HCT116 (cell line): ENCODE measurements around the gene PDZRN4. TPM values are rescaled to one million over a fixed set of nuclear protein-coding genes. Genes with fewer than 3 reads are reported as not detected.

Source experiments
- ATAC-seq: fragments of 200-7000 bp; cut with Tn5 transposase; 2 replicates; pipeline ENCODE4 v1.9.1; 2020; ENCODE audit warnings: mild to moderate bottlenecking, moderate library complexity
- BruUV-seq: library from RNA; stranded (reverse); fragments of 400-500 nt; replicated peaks from 2 replicates; lab custom pipeline; 2021; lab: Mats Ljungman, UMichigan
- CTCF ChIA-PET: fragments of 300-600 bp; sonication (Branson Sonifier 250); formaldehyde crosslinking; loops from one replicate; lab custom pipeline; 2021; ENCODE audit warnings: antibody characterized with exemption; lab: Charles Lee
- POLR2A ChIA-PET: fragments of 300-600, 350-600 bp; sonication (Branson Sonifier 250); formaldehyde crosslinking; loops from one replicate; lab custom pipeline; 2021; ENCODE audit warnings: antibody characterized with exemption; lab: Charles Lee
- RAD21 ChIA-PET, 2 experiments: fragments of 300-600 bp; sonication (Branson Sonifier 250); formaldehyde crosslinking; loops; one replicate each; lab custom pipeline; 2023; ENCODE audit warnings: low total read pairs in 2 of 2; ENCODE audit not compliant: uncharacterized antibody in 2 of 2, unreplicated experiment in 2 of 2, low non-redundant PET in 1 of 2; lab: Charles Lee
- DNase-seq: peaks from one replicate; pipeline ENCODE4 v3.0.0-alpha.2; 2010; ENCODE audit warnings: low read depth, low spot score
- H2AFZ ChIP-seq: fragments of 200-600 bp; shearing (Covaris generic), sonication (generic); 2 replicates; pipeline ENCODE4 v1.6.1; 2017; ENCODE audit warnings: low read depth, mixed run types, mixed read lengths, antibody characterized with exemption, low read length; ENCODE audit not compliant: poor library complexity, severe bottlenecking
- H3K27ac ChIP-seq: 2 replicates; pipeline ENCODE4 v1.5.1; 2012; ENCODE audit warnings: low read depth, low read length
- H3K27me3 ChIP-seq: fragments of 200-600 bp; sonication (generic); 2 replicates; pipeline ENCODE4 v1.6.1; 2016; ENCODE audit warnings: mixed run types, low read length, mixed read lengths; ENCODE audit not compliant: insufficient read depth
- H3K36me3 ChIP-seq, 2 experiments: fragments of 200-500 bp in 1 of 2; fragments of 200-600 bp in 1 of 2; sonication (Bioruptor generic) in 1 of 2; sonication (generic) in 1 of 2; 2 replicates each; pipeline versions ENCODE4 v1.5.1 to v1.6.1; 2014 to 2016; ENCODE audit warnings: low read length in 2 of 2, inconsistent platforms in 1 of 2, mixed read lengths in 1 of 2, mixed run types in 1 of 2; ENCODE audit not compliant: insufficient read depth in 2 of 2, control insufficient read depth in 1 of 2
- H3K4me1 ChIP-seq, 2 experiments: fragments of 200-600 bp in 1 of 2; sonication (generic) in 1 of 2; 2 replicates each; pipeline versions ENCODE4 v1.5.1 to v1.6.1; 2012 to 2017; ENCODE audit warnings: low read length in 2 of 2, inconsistent platforms in 1 of 2, mild to moderate bottlenecking in 1 of 2, mixed read lengths in 1 of 2, mixed run types in 1 of 2, moderate library complexity in 1 of 2; ENCODE audit not compliant: insufficient read depth in 2 of 2, control insufficient read depth in 1 of 2
- H3K4me2 ChIP-seq: fragments of 200-600 bp; sonication (generic); 2 replicates; pipeline ENCODE4 v1.6.1; 2017; ENCODE audit warnings: mixed run types, low read length, mixed read lengths
- H3K4me3 ChIP-seq, 2 experiments: fragments of 200-600 bp in 1 of 2; sonication (generic) in 1 of 2; replicated peaks in 1 of 2; 2 replicates each; pipeline ENCODE4 v1.5.1; 2011 to 2016; ENCODE audit warnings: low read length in 2 of 2, control low read depth in 1 of 2, low read depth in 1 of 2, mild to moderate bottlenecking in 1 of 2, mixed read lengths in 1 of 2, mixed run types in 1 of 2
- H3K79me2 ChIP-seq: fragments of 200-600 bp; sonication (generic); 2 replicates; pipeline ENCODE4 v1.6.1; 2017; ENCODE audit warnings: mild to moderate bottlenecking, mixed run types, low read length, moderate library complexity, mixed read lengths; ENCODE audit not compliant: insufficient read depth
- H3K9ac ChIP-seq: fragments of 200-600 bp; sonication (generic); 2 replicates; pipeline ENCODE4 v1.6.1; 2016; ENCODE audit warnings: low read length, mixed read lengths
- H3K9me2 ChIP-seq: fragments of 200-600 bp; sonication (generic), shearing (Covaris generic); 2 replicates; pipeline ENCODE4 v1.6.1; 2017; ENCODE audit warnings: mixed run types, mild to moderate bottlenecking, moderate library complexity; ENCODE audit not compliant: insufficient read depth
- H3K9me3 ChIP-seq, 2 experiments: fragments of 200-500 bp in 1 of 2; fragments of 200-600 bp in 1 of 2; sonication (Bioruptor generic) in 1 of 2; sonication (generic) in 1 of 2; 2 replicates each; pipeline ENCODE4 v1.6.1; 2014 to 2017; ENCODE audit warnings: low read length in 2 of 2, mixed read lengths in 2 of 2, inconsistent platforms in 1 of 2, low read depth in 1 of 2, mild to moderate bottlenecking in 1 of 2, mixed run types in 1 of 2, moderate library complexity in 1 of 2; ENCODE audit not compliant: control insufficient read depth in 1 of 2, insufficient read depth in 1 of 2
- H4K20me1 ChIP-seq: fragments of 200-600 bp; sonication (generic), shearing (Covaris generic); 2 replicates; pipeline ENCODE4 v1.6.1; 2017; ENCODE audit warnings: mixed run types, mild to moderate bottlenecking, moderate library complexity; ENCODE audit not compliant: insufficient read depth
- CBX3 ChIP-seq: IDR thresholded peaks from 2 replicates; pipeline ENCODE4 v1.6.1; 2012; ENCODE audit warnings: low read depth
- CEBPB ChIP-seq: IDR thresholded peaks from 2 replicates; pipeline ENCODE4 v1.6.1; 2012; ENCODE audit warnings: low read depth
- EGR1 ChIP-seq: IDR thresholded peaks from 2 replicates; pipeline ENCODE4 v1.6.1; 2012; ENCODE audit warnings: low read depth
- ELF1 ChIP-seq: IDR thresholded peaks from 2 replicates; pipeline ENCODE4 v1.6.1; 2012; ENCODE audit warnings: low read depth, borderline replicate concordance
- EZH2 ChIP-seq: fragments of 200-600 bp; sonication (generic); IDR thresholded peaks from 2 replicates; pipeline ENCODE4 v1.6.1; 2017; ENCODE audit warnings: antibody characterized with exemption, mixed run types
- JUND ChIP-seq: IDR thresholded peaks from 2 replicates; pipeline ENCODE4 v1.6.1; 2012
- MAX ChIP-seq: IDR thresholded peaks from 2 replicates; pipeline ENCODE4 v1.6.1; 2012
- POLR2A ChIP-seq: IDR thresholded peaks from 2 replicates; pipeline ENCODE4 v1.7.0; 2011; ENCODE audit warnings: borderline replicate concordance; ENCODE audit not compliant: insufficient read depth, insufficient read length; ENCODE audit errors: extremely low read depth
- POLR2AphosphoS5 ChIP-seq: IDR thresholded peaks from 2 replicates; pipeline ENCODE4 v1.6.1; 2011; ENCODE audit warnings: mild to moderate bottlenecking, low read depth, low read length, moderate library complexity
- RAD21 ChIP-seq: IDR thresholded peaks from 2 replicates; pipeline ENCODE4 v1.6.1; 2012; ENCODE audit warnings: low read depth, mild to moderate bottlenecking
- SIN3A ChIP-seq: IDR thresholded peaks from 2 replicates; pipeline ENCODE4 v1.6.1; 2012; ENCODE audit warnings: low read depth
- SRF ChIP-seq: IDR thresholded peaks from 2 replicates; pipeline ENCODE4 v1.6.1; 2012; ENCODE audit warnings: low read depth
- YY1 ChIP-seq: IDR thresholded peaks from 2 replicates; pipeline ENCODE4 v1.6.1; 2011; ENCODE audit warnings: low read length, low read depth, moderate library complexity, mild to moderate bottlenecking; ENCODE audit not compliant: insufficient replicate concordance; ENCODE audit errors: extremely low read depth
- ZBTB33 ChIP-seq: IDR thresholded peaks from 2 replicates; pipeline ENCODE4 v1.6.1; 2011; ENCODE audit warnings: mild to moderate bottlenecking, low read length, moderate library complexity; ENCODE audit not compliant: insufficient replicate concordance; ENCODE audit errors: extremely low read depth
- ZNF274 ChIP-seq: fragments of 200-500 bp; sonication (Bioruptor generic); IDR thresholded peaks from 2 replicates; pipeline ENCODE4 v1.6.1; 2014; ENCODE audit warnings: mild to moderate bottlenecking, low read depth, low read length, inconsistent platforms
- intact Hi-C: fragments of 100-400 bp; cut with micrococcal nuclease; formaldehyde crosslinking; loops from 2 replicates; pipeline ENCODE4 v1.10.0; 2022
- total RNA-seq: library from RNA; stranded (reverse); gene quantifications from one replicate; pipeline ENCODE4 v1.2.1, GENCODE V29; 2021; ENCODE audit not compliant: unreplicated experiment
- TF ChIP-seq, protein P1 (sequence below), 3 experiments: fragments of 200-600 bp in 1 of 3; sonication (generic) in 1 of 3; IDR thresholded peaks in 2 of 3; conservative IDR thresholded peaks in 1 of 3; 2 replicates each; pipeline ENCODE4 v1.5.1; 2012 to 2017; ENCODE audit warnings: low read depth in 2 of 3, low read length in 2 of 3, antibody characterized with exemption in 1 of 3, borderline replicate concordance in 1 of 3, control low read depth in 1 of 3, mild to moderate bottlenecking in 1 of 3, mixed read lengths in 1 of 3, mixed run types in 1 of 3, moderate library complexity in 1 of 3; ENCODE audit not compliant: insufficient read depth in 1 of 3
- TF ChIP-seq, protein P2 (sequence below): IDR thresholded peaks from 2 replicates; pipeline ENCODE4 v1.6.1; 2012
- TF ChIP-seq, protein P3 (sequence below): IDR thresholded peaks from 2 replicates; pipeline ENCODE4 v1.6.1; 2012; ENCODE audit warnings: low read depth

Gene PDZRN4
- total RNA-seq, 1 experiment from 2014 or later, result not detected

DNA sequence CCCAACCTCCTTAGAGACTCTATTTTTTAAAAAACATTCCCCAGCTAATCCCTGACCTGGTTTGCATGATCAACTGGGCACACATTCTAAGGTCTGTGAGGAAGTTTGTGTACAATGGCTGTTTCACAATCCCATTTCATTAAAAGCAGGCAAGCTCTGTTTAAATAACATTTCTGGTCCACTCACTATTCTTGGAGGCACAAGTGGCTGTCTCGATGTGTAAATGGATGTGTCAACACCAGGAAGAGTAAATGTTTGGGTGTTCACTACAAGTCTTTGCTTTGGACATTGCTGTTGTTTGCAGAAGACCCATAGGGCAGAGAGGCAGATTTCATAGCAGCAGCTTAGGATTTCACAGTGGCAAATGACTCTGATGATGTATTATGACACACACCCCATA lies 98.3 kb downstream of the PDZRN4 start:
- Histone ChIP-seq H3K4me3 (no peak overlapping the region), H3K4me2 (no peak overlapping the region), H3K9me3 (no peaks in the 10 kb centered on the region), H3K4me1 (no peaks in the 10 kb centered on the region), H2AFZ (no peak overlapping the region), H3K9me2 (no peaks in the 10 kb centered on the region), H3K79me2 (no peaks in the 10 kb centered on the region), H3K36me3 (no peaks in the 10 kb centered on the region), H3K27ac (no peak overlapping the region), H3K27me3 (no peaks in the 10 kb centered on the region), H3K9ac (no peak overlapping the region), H4K20me1 (no peaks in the 10 kb centered on the region)
- DNase-seq (no peak), ATAC-seq (no peak)
- intact Hi-C loops, result no loop called here
- TF ChIP-seq RAD21, result no peak
- TF ChIP-seq CBX3, result no peak
- no peak for TF ChIP-seq YY1
- TF ChIP-seq ZNF274, result no peak
- TF ChIP-seq, protein P1, sequence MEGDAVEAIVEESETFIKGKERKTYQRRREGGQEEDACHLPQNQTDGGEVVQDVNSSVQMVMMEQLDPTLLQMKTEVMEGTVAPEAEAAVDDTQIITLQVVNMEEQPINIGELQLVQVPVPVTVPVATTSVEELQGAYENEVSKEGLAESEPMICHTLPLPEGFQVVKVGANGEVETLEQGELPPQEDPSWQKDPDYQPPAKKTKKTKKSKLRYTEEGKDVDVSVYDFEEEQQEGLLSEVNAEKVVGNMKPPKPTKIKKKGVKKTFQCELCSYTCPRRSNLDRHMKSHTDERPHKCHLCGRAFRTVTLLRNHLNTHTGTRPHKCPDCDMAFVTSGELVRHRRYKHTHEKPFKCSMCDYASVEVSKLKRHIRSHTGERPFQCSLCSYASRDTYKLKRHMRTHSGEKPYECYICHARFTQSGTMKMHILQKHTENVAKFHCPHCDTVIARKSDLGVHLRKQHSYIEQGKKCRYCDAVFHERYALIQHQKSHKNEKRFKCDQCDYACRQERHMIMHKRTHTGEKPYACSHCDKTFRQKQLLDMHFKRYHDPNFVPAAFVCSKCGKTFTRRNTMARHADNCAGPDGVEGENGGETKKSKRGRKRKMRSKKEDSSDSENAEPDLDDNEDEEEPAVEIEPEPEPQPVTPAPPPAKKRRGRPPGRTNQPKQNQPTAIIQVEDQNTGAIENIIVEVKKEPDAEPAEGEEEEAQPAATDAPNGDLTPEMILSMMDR (IDR thresholded peaks at IDR 0.05 in 2 of 3, conservative IDR thresholded peaks at IDR 0.05 in 1 of 3; ENCODE audit: borderline replicate concordance in 1 of 3, insufficient read depth in 1 of 3, low read depth in 2 of 3, low read length in 2 of 3), result no peak
- TF ChIP-seq, protein P2, sequence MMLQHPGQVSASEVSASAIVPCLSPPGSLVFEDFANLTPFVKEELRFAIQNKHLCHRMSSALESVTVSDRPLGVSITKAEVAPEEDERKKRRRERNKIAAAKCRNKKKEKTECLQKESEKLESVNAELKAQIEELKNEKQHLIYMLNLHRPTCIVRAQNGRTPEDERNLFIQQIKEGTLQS, result no peak
- TF ChIP-seq POLR2AphosphoS5, result no peak
- no peak for TF ChIP-seq EZH2
- TF ChIP-seq, protein P3, sequence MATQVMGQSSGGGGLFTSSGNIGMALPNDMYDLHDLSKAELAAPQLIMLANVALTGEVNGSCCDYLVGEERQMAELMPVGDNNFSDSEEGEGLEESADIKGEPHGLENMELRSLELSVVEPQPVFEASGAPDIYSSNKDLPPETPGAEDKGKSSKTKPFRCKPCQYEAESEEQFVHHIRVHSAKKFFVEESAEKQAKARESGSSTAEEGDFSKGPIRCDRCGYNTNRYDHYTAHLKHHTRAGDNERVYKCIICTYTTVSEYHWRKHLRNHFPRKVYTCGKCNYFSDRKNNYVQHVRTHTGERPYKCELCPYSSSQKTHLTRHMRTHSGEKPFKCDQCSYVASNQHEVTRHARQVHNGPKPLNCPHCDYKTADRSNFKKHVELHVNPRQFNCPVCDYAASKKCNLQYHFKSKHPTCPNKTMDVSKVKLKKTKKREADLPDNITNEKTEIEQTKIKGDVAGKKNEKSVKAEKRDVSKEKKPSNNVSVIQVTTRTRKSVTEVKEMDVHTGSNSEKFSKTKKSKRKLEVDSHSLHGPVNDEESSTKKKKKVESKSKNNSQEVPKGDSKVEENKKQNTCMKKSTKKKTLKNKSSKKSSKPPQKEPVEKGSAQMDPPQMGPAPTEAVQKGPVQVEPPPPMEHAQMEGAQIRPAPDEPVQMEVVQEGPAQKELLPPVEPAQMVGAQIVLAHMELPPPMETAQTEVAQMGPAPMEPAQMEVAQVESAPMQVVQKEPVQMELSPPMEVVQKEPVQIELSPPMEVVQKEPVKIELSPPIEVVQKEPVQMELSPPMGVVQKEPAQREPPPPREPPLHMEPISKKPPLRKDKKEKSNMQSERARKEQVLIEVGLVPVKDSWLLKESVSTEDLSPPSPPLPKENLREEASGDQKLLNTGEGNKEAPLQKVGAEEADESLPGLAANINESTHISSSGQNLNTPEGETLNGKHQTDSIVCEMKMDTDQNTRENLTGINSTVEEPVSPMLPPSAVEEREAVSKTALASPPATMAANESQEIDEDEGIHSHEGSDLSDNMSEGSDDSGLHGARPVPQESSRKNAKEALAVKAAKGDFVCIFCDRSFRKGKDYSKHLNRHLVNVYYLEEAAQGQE, result no peak
- no peak for TF ChIP-seq CEBPB
- no peak for TF ChIP-seq MAX
- TF ChIP-seq SIN3A, result no peak
- TF ChIP-seq SRF, result no peak
- no peak for TF ChIP-seq JUND
- TF ChIP-seq ELF1, result no peak
- TF ChIP-seq EGR1, result no peak
- no peak for TF ChIP-seq ZBTB33
- no peak for TF ChIP-seq POLR2A
- BruUV-seq, result no TSS peak
- ChIA-PET RAD21 (no interaction called here), POLR2A (no interaction called here), CTCF (no interaction called here)
